Peyer's patch (tissue), 4 donors: Measurements from ENCODE around the gene AKAP6.

Source experiments
- CTCF ChIP-seq, 6 experiments: fragments of 450-650 bp in 4 of 6; fragments of 200-600 bp in 2 of 6; sonication (generic) in 1 of 6; IDR thresholded peaks; one replicate each; pipeline ENCODE4 v1.5.1; 2017 to 2019; ENCODE audit warnings: antibody characterized with exemption in 6 of 6, mild to moderate bottlenecking in 3 of 6, moderate library complexity in 1 of 6
- POLR2A ChIP-seq, 2 donors: fragments of 450-650 bp; IDR thresholded peaks; one replicate each; pipeline ENCODE4 v1.5.1; 2017; ENCODE audit warnings: antibody characterized with exemption in 2 of 2, mild to moderate bottlenecking in 2 of 2, moderate library complexity in 2 of 2

- no peak for TF ChIP-seq CTCF (IDR thresholded peaks at IDR 0.05)
- TF ChIP-seq POLR2A (IDR thresholded peaks at IDR 0.05), result no peak
Observed at GRCh38 chr14:32814721-32815120, 485.6 kb downstream of the AKAP6 start.
